GM19043 (cell line): Measurements from ENCODE around the gene SCAMP5.

Experiments
- ATAC-seq: cut with Tn5 transposase; IDR thresholded peaks from one replicate; pipeline ENCODE4 v1.9.1; 2021; ENCODE audit warnings: low read depth; ENCODE audit not compliant: unreplicated experiment

Gene SCAMP5

GRCh38 chr15:74995182-74995778, at the start of gene SCAMP5:
SCAMP5 (plus strand) TSS chr15:74995563; CDS start chr15:75011840, 16,277 bp downstream.
- ATAC-seq: peak; percentile 45

GRCh38 chr15:74950078-74950908, 45.1 kb upstream of the SCAMP5 start:
- ATAC-seq: no peak

GRCh38 chr15:74951006-74951405, 44.4 kb upstream of the SCAMP5 start:
- no peak for ATAC-seq

GRCh38 chr15:74954515-74954914, 40.8 kb upstream of the SCAMP5 start:
- no peak for ATAC-seq

GRCh38 chr15:74955017-74955416, 40.3 kb upstream of the SCAMP5 start:
- ATAC-seq: no peak

- ATAC-seq: peak; percentile 43
These were observed 39.3 kb upstream of the SCAMP5 start for GRCh38 chr15:74955796-74956647.

GRCh38 chr15:74956648-74957475, 38.5 kb upstream of the SCAMP5 start, which contains the start of gene RPP25:
RPP25 (minus strand) TSS chr15:74956772; CDS start chr15:74956583, 189 bp downstream.
- ATAC-seq: peak; percentile 65

- no peak for ATAC-seq
These were observed 37.8 kb upstream of the SCAMP5 start for GRCh38 chr15:74957476-74958035.

GRCh38 chr15:74958320-74958907, 36.9 kb upstream of the SCAMP5 start:
- ATAC-seq: no peak

- ATAC-seq: no peak
These were observed 36.3 kb upstream of the SCAMP5 start for GRCh38 chr15:74958908-74959585.

- no peak for ATAC-seq
These were observed 35.8 kb upstream of the SCAMP5 start for GRCh38 chr15:74959586-74959939.

- ATAC-seq: no peak
These were observed 35.1 kb upstream of the SCAMP5 start for GRCh38 chr15:74960286-74960685.

GRCh38 chr15:74960995-74961588, 34.3 kb upstream of the SCAMP5 start:
- no peak for ATAC-seq

- no peak for ATAC-seq
These were observed 33.7 kb upstream of the SCAMP5 start for GRCh38 chr15:74961616-74962015.

GRCh38 chr15:74962219-74962618, 33.1 kb upstream of the SCAMP5 start:
- no peak for ATAC-seq

GRCh38 chr15:74962671-74963070, 32.7 kb upstream of the SCAMP5 start:
- ATAC-seq: no peak

- no peak for ATAC-seq
These were observed 32.1 kb upstream of the SCAMP5 start for GRCh38 chr15:74963213-74963612.

- no peak for ATAC-seq
These were observed 30.6 kb upstream of the SCAMP5 start for GRCh38 chr15:74964794-74965193.

GRCh38 chr15:74967670-74968069, 27.7 kb upstream of the SCAMP5 start:
- ATAC-seq: no peak
